MM.1S (cell line): ENCODE measurements around the gene MPPED1.

ENCODE experiments used
- CTCF ChIP-seq: fragments of 300-600 bp; sonication (generic); IDR thresholded peaks from 2 replicates; pipeline ENCODE4 v1.5.1; 2016; ENCODE audit warnings: antibody characterized with exemption, low read length, mixed read lengths
- EZH2 ChIP-seq: fragments of 300-600 bp; sonication (generic); optimal IDR thresholded peaks from 2 replicates; pipeline ENCODE3; 2017; ENCODE audit warnings: low read depth, mild to moderate bottlenecking, antibody characterized with exemption, low read length, mixed read lengths

- TF ChIP-seq CTCF, result no peak
- no peak for TF ChIP-seq EZH2
These were observed 34.3 kb upstream of the MPPED1 start for GRCh38 chr22:43377548-43377895.
